HG02588 (cell line): ENCODE results near the gene MAGI2.
"Not testable (repeated sequence)": the region's sequence is repeated elsewhere in the genome, so short reads cannot be mapped to it uniquely, and the experiment has no call there.

Source experiments
- ATAC-seq: cut with Tn5 transposase; IDR thresholded peaks from one replicate; pipeline ENCODE4 v1.9.1; 2021; ENCODE audit warnings: mild to moderate bottlenecking, moderate library complexity; ENCODE audit not compliant: unreplicated experiment

Gene MAGI2

DNA sequence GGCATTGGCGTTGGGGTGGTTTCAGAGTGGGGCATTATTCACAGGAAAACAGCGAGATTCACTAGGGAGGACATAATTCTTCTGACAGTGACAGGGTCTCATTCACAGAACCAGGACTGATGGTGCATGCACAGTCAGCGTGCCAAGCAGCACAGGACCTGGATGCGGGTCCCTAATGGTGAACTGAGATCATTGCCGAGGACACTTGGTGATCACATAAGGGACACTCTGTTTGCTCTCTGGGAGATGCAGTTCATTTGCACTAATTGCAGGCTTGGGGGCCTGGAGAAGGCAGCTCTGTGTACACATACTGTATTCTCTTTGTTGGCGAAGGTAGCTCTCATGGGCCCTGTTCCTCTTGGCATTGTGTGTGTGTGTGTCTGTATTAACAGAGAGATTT, 938.8 kb downstream of the MAGI2 start:
- ATAC-seq: no peak

DNA sequence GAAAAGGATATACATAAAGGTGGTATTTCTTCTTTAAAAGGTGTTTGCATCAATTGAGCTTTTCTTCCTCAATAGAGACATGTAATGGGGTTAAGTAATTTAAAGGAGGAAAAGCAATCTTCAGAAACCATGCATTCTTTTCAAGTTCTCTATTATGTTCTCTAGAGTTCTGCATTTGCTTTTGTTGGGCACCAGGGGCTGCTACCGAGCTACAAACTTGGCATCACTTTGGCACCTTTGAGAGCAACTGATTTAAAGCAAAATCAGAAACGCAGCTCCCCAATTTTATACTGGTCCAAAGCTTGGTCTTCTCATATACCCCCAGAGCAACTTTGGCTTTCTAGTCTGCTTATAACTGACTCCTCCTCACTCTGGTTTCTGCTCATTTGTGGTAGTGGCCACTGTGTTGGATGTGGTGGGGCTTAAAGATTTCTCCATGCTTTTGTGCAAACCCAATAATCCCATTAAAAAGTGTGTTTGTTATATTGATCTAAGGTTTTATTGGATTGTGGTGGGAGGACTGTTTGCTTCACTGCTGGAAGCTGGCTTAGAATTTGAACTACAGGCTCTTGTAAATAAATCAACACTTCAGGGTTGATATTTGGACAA, 942.8 kb downstream of the MAGI2 start:
- no peak for ATAC-seq

DNA sequence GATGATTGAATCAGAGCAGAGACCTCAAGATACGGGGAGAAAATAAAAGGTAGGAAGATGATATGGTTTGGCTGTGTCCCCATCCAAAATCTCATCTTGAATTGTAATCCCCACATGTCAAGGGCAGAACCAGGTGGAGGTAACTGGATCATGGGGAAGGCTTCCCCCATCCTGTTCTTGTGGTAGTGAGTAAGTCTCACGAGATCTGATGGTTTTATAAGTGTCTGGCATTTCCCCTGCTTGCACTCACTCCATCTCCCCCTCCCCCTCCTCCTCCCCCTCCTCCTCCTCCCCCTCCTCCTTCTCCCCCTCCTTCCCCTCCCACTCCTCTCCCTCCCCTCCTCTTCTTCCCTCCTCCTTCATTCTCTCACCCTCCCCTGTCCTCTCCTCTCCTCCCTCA, 950.2 kb downstream of the MAGI2 start:
- ATAC-seq: not testable (repeated sequence)

DNA sequence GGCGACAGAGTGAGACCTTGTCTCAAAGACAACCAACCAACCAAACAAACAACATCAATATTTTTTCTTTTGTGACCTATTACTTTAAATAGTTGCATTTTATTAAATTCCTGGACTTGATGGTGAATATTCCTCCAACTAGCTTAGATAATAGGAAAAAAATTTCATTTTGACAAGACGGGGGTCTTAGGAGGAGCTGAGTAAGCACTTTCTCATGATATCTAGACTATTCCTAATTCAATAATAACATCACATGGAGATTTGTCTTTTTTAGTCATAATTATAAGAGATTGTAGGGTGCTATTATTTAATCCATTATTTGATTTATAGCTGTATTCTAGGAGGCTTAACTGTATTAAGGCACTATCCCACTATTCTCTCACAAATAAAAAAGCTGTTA, 952.4 kb downstream of the MAGI2 start:
- ATAC-seq: no peak

DNA sequence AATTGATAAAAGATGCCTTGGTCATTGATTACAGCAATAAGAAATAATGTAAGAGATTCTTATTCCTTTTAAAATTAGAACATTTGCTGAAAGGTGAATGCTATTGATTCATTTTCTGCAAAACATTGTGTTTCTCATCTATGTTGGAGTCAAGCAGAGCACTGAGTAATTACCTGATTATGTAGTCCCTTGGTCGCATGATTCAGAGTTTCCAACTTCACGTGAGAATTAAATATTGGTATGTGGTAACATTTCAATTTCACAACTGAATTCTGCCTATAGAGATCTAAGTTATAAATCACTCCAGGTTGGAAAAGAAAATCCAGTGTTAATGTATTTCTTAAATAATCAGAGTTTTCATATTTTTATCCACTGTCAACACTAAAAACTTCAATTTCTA, 953.5 kb downstream of the MAGI2 start:
- no peak for ATAC-seq

DNA sequence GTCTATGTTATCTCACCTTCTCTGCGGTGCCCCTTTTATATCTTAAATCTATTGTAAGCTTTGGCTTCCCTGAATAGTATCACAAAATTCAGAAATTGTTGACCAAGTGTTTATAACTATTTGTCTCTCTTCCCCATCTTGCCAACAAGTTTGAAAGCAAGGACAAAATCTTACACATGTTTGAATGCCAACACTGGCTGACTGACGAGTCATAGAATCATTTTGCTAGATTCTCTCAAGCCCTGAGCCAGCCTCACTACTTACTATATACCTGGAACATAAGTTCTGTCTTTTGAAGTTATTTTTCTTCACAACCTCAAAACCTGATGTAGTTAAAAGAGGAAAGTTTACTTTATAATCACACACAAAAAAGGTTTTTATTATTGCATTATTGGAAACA, 954.2 kb downstream of the MAGI2 start:
- no peak for ATAC-seq

DNA sequence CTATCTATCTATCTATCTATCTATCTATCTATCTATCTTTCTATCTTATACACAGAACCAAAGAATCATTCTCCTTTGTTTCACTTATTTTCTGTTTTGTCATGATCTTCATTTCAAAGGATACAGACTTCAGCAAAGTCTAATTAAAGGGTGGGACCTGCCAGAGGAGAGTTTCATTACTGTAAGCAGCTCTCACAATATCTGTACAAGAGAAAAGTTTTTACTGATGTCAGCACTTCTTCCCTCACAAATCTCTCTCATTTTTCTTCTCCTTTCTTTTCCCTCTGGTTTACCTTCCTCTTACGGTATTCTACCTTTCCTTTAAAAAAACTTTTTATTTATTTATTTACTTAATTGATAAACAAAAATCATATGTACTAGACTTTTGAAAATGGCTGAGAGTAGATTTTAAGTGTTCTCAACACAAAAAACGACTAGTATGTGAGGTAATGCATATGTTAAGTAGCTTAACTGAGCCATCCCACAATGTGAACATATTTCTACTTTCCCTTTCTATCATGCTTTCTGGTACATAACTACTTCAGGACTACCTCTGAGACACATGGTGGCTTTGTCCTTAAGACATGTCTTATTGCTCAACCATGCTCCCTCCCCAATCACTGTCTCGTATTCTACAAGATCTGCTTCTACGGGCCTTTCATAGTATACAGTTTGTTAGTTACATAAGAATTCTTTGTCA, 955.6 kb downstream of the MAGI2 start:
- no peak for ATAC-seq

DNA sequence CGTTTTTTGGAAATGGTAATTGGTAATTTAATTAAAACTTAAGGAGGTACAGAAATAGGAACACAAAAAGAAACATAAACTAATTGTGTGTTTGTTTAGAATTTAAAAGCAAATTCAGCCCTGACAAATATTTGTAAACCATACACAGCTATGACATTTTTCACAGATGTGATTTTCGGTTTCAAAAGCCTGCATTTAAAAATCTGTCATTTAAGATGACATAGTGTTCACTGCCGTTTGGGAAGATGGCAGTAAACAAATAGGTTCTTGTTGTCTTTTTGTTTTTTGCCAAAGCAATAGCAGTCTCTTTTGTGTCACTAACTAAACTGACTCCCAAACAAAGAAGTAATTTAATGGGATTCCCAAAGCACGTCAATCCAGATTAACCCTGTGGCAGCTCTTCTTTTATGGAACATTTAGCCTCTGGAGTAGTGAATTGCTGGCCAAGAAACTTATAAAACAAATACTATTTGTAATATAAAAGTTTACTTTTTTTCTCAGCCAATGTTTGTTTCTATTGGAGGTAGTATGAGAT, 957.3 kb downstream of the MAGI2 start:
- no peak for ATAC-seq

DNA sequence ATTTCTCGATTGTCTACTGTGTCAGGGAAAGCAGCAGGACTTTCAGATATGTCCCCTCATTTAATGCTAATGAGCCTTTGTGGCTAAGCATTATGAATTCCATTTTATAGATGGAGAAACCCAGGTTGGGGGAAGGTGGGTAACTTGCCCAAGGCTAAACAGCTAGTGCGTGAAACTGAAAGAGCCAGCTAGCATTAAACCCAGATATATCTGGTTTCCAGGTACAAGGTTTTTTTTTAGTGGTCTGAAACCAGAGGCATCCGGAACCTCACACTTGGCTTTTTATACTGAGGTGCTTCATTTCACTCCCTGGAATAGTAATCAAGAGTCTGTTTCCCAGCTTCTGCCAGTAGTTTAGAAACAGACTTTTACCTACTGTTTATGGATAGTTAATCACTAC, 960.1 kb downstream of the MAGI2 start:
- no peak for ATAC-seq

DNA sequence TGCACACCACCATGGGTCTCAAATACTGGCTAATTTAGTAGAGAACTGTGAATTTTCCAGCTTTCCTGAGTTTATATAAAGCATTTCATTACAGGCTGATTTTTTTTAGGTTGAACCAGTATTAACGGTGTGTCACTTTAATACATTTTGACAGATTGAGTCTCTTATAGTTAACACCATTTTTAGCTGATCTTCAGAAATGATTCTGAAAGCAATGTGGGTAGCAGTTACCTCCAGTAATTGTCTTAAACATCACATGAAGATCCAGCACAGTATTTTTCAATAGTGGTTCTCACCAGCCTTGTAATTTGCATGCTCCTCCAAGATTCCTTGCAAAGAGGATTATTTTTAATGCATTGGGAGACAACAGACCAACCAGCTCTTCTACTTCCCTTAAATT, 961.3 kb downstream of the MAGI2 start:
- ATAC-seq: no peak

DNA sequence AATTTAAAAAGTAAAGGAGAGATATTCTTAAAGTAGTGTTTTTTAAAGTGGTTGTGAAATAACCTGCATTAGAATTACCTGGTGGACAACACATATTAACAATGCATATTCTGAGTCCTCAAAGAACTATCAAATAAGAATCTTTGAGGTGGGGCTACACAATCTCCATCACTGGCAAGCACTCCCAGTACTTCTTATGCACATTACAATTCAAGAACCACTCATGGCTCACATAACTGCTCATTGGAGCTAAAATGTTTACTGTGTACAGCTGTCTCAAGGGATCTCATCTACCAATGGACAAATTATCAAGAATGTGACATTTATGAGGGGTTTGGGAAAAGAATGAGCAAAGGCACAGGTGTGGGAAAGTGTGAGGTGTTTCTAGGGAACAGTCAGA, 962.9 kb downstream of the MAGI2 start:
- ATAC-seq: no peak

DNA sequence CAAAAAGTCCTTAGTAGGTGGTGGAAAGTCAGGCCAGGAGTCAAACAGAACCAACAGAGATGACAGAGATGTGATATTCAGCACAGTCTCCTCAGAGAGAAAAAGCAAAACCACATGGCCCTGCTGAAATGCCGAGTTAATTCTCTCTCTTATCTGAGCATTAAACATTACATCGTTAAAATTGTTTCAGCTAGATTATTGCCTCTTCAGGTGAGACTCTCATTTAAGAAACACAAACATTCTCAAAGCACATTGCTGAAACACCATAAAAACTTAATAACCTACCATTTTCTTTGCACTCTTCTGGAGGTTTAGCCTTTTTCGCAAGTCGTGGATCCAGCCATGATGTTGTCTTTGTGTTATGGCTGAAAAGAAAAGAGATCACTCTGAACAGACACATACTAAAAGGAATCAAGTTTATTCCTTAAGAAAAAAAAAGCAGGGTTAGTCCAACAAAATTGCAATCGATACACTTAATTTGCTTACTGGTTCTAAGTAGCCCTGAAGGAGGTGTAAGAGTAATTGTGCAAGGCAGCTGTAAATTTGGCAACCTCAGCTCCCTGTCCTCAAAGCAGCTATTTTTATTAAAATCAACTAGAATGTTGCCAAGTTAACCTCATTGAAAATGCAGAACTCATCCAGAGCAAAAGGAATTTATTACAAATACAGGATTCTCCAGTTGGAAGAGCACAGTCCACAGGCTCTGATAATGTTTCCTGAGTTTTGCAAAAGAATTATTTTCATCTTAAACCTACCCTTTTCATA, 963.8 kb downstream of the MAGI2 start:
- ATAC-seq: no peak

DNA sequence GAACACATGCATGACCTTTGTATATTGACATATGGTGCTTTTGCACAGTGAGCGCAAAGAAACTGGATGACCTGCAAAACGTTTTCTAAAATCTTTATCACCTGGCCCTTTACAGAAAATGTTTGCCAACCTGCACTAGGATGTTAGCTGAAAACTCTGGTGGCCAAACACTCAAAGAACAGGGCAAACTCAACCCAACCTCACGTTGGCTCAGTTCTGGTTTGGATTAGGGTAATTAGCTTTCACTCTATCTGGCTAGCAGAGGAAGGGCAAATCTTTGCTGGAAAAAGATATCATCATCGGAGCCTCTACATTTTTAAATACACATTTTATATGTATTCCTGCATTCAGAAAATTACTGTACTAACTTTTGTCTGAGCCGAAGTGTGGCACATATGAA, 966.0 kb downstream of the MAGI2 start:
- ATAC-seq: no peak

DNA sequence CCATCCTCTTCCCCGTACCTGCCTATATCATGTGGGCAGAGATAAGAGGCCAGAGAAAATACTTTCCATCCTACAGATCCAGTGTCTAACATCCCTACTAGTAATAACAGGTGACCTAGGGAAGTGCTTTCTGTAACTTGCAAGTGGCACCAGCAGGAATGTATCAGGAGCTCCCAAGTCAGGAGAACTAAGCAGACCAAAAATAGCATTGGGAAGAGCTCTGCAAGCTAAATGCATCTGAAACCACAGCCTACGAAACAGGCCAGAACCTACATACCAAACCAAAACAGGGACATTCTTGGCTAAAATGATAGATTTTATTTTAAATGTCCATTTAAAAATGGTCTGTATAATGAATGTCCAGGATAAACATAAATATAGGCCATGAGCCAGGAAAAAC, 974.1 kb downstream of the MAGI2 start:
- ATAC-seq: no peak

DNA sequence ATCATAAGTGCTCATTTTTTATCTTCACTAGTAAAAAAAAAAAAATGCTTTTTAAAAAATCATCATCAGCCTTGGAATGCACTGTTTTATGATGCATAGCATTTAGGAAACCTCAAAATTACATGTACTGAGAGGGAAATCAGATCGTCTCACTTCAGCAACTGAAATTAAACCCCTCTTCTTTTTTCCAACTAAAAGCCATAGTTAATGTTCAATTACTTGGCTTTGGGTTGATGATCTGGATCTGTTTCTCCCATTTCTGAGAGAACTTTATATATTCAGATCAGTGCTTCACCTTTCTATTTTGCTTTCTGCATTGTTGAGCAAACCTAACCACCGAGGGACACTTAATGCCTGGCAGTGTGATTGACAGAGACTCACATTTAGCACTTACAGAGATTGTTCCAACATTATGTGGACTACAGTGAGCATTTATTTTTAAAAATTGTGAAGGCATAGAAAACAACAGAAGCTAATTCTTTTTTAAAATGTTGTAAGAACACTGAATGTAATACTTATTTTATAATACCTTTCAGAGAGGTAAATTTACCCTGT, 976.5 kb downstream of the MAGI2 start:
- ATAC-seq: no peak

DNA sequence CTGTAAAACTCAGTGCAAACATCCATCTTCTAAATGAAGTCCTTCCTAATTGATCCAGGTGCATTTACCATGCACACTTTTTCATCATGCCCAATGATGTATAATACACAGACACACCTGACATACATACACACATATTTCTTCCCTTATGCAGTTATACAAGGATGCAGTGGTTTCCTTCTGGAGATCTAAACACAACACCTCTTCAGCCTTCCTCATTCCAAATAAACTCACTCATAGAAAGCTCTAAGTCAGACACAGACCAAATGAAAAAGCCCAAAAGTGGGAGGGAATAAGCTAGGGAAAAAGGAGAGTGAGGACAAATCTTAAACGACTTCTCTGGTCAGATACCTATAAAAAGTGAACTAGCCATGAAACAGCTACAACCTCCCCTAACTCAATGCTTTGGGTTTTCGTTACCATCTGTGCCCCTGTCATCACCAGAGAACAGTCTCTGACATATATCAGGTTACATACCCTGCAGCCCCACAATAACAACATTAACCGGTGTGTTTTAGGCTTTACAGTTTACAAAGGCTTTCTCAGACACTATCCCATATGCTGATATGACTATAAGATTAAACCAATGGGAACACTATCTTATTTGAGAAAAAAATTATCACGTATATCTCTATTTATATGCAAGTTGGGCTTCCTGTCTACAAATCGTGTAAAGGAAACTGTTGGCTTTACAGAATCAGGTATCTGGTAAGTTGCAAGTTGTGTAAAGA, 979.7 kb downstream of the MAGI2 start:
- ATAC-seq: no peak

DNA sequence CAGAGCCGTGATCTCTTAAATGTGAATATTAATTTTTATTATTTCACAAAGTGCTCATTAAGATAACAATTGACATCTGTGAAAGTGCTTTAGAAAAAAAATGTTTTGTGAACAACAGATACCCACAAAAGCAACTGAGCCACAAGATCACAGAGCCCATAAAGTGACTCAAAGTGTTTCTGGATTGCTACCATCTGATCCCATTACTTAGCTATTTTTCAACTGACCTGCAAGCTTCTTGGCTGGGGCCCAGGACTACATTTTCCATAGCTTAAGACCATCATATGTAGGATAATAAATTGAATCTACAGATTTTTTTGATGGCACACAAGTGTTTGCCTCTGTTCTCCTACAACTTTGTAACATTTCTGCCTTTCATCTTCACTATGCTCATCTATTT, 980.4 kb downstream of the MAGI2 start:
- ATAC-seq: no peak

DNA sequence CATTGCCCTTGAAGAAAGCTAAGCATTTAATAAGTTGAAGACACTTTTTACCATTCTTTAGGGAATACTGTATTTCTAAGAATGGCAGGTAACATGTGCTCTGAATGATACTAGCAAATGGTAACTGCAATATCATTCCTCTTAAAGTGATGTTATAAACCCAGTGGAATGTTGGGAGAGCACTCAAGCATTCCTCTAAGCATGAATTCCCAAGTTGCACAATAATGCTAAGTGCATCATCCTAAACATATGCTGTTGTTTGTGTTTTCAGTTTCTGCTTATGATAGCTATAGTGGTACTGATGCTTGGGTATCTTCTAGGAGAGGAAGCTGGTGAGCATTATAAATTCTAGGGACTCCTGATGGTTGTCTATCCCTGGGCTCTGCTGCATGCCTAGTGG, 980.9 kb downstream of the MAGI2 start:
- ATAC-seq: no peak

DNA sequence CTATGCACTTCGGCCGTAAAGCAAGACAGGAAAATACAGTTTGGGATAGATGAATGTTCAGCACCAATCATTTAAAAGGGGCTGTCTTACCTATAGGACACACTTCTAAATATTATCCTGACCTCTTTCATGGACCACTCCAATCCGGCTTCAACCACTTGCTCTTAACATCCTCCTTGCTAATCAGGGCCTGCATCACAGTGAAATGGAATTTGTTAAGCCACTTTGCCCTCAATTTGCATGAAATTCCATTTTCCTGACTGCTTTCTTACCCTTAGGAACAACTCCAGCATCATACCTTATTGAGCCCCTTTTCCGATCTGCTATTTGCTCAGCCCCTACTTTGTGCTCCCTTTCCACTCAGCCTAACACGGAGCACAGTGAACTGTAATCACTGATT, 987.6 kb downstream of the MAGI2 start:
- ATAC-seq: no peak

DNA sequence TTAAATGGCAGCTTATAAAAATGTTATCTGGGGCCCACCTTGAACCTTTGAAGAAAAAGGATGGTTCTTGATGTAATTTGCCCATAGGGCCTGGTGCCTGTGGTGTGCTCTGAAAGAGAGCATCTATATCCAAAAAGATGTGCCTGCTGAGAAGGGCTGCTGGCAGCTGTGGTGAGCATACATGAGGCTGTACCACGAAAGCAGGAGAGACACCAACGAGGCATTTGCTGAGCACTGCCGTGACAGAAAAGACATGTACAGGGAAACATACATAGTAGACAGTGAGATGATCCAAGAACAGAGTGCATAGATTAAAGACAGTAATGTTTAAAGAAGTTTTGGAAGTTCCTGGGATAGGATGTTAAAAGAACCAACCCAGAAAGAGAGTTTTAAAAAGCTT, 990.4 kb downstream of the MAGI2 start:
- ATAC-seq: no peak

DNA sequence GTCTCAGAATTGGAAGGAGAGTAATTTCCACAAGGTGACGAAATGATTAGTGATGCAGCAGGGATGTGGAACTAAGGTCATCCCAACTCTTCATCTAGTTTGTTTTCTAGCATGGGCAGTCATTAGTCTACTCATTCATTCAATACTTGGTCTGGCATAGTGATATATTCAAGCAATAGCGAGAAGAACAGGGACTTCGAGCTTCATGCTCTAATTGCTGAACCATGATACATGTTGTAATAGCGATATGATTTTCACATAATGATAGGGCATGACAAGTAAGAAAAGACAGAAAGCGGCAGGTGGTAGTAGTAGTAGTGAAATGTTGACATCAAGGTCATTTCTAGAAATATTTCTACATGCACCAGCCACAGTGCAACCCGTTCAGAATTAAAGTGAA, 1002.8 kb downstream of the MAGI2 start:
- ATAC-seq: no peak
